GM21825 (cell line): ENCODE measurements around the gene FRAS1.
"Not testable (repeated sequence)": the region's sequence is repeated elsewhere in the genome, so short reads cannot be mapped to it uniquely, and the experiment has no call there.

Experiments
- ATAC-seq: cut with Tn5 transposase; IDR thresholded peaks from one replicate; pipeline ENCODE4 v1.9.1; 2021; ENCODE audit warnings: mild to moderate bottlenecking, moderate library complexity; ENCODE audit not compliant: unreplicated experiment

The FRAS1 gene

DNA sequence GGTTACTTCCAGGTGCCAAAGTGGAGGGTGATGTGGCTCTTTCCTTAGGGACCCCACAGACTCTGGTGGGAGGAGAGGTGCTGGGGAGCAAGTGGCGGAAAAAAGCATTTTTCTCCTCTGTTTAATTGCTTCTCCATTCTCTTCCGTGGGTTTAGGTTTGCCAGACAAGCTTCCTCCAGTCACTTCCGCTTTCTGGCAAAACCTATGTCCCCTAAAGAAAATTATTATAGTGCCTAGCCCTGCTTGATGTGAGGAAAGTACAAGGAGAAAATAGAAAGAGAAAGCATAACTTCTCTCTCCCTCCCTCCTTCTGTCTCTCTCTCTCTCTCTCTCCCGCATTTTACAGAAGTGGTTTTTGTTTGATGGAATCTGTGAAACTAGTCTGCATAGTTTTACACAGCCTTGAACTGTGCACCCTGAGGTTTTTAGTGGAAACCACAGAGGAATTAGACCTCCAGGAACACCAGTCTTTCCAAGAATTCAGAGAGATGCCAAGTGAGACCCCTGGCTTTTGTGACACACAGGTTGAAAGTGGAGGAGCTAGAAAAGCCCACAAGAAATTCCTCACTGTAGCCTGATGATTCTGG, 263.3 kb downstream of the FRAS1 start:
- no peak for ATAC-seq

DNA sequence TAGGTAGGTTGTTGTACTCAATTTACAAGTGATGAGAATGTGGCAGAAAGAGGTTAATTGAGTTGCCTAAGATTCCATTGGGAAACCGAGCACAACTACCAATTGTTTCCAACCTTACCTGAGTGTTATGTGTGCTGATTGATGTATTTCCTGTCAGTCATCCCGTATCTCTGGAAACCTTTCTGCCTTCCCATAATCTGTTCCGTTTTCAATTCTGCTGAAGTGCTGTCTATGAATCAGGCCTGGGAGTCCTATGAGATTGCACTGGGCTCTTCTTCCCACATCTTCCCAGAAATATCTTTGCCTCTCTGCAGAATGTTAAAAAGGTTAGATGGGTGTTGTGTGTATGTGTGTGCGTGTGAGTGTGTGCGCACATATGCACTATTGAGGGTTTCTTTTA, 264.9 kb downstream of the FRAS1 start:
- no peak for ATAC-seq

DNA sequence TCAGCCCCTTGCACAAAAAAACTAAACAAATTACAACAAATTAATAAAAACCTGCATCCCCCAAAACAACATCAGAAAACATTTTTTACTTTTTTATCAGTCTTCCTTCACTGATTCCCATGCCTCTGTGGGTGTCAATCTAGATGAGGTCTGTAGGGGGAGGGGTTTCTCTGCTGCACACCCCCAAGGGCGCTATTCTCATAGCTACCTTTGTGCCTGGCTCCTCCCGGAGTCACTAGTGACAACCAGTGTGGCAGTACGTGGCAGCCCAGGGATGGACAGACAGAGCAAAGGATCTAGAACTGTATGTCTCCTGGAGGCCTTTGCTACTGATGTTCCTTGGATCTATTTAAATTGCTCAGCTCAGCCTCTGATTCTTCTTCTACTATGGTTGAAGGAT, 266.3 kb downstream of the FRAS1 start:
- ATAC-seq = no peak

DNA sequence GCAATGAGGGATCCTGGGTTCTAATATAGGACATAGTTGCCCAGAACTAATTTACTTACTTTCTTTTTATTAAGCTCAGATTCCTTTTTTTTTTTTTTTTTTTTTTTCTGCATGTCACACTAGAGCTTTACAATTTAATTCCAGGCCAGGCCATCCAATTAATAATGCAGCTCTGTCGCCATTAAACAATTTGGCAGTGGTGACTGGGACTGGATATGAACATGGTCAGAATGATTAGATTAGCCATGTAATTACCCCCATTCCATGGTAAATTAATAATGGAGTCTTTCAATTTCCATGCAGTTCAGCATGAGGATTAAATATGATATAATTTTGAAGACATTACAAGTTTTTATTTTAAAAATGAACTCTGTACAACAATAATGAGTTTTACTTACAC, 267.5 kb downstream of the FRAS1 start:
- no peak for ATAC-seq

DNA sequence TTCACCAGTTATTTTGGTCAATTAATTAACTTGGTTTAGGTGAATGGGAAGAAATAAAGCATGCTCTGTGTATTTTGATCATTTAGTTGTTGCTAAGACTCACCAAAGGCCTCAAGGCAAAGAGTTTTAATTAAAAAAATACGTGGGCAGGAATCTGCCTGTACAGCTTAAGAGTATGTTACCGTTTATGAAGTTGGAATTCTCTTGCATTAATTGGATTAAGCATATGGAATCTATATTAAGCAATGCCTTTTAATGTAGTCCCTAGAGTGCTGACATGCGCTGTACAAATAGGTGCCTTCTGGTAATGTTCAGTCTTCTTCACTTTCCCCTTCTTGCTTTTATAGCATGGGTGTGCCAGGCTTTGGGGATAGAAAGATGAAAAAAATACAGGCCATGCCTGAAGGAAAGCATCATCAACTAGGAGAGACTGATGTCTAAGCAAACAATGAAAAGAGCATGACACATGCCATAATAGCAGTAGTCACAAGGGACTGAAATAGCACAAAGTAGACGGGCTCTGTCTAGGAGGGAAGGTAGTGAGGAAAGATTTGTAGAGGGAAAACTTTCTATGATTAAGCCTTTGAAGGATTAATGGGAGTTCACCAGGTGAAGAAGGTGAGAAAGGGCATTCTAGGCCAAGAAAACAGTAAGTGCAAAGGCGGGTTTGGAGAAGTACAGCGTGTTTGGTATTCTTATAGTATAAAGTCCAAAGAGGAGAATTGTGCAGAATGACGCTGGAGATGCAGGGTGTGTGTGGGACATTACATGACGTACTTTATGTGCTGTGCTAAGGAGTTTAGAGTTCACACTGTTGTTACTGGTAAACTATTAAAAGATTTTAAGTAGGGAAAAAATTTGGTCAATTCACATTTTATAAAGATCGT, 268.4 kb downstream of the FRAS1 start:
- no peak for ATAC-seq

DNA sequence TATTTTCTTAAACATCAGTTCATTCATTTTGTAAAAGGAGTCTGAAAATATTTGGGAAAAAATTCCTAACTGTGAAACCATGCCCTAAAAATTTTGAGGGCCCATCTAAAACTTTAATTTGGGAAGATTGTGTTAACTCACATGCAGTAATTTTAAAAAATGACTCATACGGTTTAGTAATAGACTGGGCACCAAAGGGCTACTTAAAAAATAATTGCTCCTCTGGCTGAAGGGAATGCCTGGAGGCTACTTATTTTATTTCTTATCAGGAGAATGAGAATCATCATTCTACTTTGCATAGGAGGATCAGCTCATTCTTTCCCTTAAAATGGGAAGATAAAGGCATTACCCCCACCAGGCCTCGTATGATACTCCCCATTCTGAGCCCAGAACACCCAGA, 271.5 kb downstream of the FRAS1 start:
- ATAC-seq = not testable (repeated sequence)

DNA sequence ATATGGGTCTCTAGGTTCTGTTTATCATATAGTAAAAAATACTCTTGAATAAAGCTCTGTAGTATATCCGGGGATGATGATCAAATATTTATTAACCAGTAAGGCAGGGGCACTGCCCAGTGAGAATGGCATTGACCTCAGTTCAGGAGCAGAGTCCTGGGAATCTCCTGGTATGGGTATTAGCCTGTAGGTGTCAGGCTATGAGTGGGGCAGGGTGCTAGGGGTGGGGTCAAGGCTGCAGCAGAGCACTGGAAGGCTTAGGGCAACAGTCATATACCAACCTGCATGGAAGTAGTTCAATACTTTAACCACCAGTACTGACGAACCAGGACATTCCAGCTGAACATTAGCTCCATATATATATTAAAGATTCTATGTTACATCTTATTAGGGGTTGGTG, 274.1 kb downstream of the FRAS1 start:
- ATAC-seq = no peak

DNA sequence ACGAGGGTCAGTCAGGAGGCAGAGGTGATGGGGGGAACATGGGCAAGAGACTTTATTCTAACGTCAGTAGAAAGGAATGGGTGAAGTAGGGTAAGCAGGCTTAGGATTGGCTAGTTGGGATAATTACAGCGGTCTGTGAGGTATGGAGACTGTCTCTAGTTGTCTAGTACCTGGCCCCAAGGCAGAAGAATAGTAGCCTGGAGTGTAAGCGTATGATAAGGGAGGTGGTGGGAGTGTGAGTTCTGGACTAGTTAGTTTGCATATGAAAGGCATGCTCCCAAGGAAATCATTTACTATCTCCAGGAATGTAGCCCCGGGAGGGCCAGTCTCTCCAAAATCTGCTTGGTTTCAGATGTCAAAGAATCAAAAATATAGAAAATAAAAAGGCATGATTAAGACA, 274.8 kb downstream of the FRAS1 start:
- no peak for ATAC-seq

DNA sequence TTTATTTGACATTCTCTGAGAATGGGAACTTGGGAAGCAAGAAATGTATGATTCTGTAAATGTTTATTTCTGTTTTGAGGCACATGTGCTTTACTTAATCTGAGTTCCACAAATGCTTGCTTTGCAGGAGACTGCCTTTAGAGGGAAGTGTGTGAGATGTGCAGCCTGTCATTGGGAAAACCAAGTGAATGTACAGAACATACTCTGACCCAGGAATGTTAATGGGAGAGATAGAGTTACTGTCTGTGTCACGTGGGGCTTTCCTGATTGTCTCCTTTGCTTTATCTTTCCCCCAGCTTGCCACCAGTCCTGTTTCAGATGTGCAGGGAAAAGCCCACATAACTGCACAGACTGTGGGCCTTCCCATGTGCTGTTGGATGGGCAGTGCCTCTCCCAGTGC, 275.9 kb downstream of the FRAS1 start:
- no peak for ATAC-seq

DNA sequence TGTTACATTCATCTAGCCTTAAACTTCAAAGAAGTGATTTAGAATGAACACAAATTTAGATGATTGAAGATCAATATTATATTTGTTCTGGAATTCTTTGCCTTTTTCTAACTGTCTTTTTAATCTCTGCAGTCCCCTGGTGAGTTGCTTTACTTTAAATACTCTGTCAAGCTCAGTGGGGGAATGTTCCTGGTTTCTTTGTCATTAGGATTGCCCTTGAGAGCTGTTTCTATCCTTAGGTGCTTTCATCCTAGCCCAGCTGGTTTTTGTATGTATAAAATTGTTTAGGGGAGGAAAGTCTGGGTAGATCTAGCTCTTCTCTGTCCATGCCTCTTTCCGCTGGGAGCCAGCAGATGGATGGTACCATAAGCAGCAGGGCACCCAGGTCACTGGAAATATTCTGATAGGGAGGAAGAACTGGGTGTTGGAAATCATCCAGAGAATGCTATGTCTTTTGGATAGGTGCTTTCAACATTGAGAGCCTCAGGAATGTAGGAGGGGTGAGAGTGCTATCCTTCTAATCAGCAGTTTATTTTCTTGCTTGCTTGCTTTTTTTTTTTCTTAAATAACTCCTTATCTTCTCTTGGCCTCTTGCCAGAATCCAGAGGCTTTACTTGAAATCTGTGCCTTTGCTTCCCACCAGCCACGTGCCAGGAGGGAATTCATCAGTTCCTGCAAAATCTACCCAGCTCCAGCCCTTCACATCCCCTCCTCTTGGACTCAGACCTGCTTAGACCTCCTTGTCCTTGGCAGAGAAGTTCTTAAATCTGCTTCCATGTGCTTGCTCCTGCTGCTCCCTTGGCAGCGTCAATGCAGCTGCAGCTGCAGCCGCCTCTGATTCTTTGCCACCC, 279.2 kb downstream of the FRAS1 start:
- ATAC-seq = no peak

DNA sequence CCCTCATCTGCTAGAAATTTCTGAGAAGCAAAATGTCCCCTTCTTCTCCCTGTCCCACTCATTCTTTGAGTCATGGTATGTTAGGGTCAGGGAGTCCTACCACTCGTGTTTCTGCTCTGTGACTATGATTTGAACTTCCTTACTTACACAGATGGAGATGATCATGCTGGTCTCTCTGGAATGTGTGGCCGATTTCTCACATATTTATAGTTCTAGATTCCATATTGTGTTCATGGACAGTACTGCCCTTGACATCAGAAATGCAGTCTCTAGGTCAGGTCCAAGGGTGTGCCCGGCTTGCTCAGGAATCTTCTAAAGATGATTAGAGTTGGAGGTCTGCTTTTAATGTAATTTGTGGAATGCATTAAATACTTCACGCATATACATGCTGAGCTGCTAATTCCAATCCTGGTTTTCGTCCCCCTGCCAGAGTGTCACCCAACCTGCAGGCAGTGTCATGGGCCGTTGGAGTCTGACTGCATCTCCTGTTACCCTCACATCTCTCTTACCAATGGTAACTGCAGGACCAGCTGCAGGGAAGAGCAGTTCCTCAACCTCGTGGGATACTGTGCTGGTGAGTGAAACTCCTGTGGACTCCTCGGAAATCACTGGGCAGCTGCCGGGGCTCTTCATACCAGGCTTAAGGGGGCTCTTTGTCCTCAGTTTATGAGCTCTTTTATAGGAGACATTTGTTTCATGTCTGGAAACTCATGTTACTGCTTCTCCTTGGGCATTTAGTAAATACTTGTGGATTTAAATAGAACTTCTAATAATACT, 280.3 kb downstream of the FRAS1 start:
- ATAC-seq = no peak

DNA sequence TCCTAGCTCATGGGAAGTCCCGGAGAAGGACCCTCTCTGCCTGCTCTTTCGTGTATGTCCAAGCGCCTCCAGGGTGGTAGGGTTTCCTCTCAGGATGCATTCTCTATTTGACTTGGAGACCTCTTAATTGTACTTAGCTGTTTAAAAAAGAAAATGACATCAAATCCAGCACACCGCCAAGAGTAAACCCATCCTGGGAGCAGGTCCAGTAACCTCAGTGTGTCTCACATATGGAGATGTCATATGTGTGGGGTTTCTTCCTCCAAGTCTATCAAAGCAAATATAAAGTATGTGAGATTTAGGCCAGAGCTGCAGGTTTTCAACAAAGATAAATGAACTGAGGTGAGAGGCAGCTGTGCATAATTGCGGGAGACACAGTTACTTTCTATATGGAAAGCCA, 285.0 kb downstream of the FRAS1 start:
- ATAC-seq = no peak

DNA sequence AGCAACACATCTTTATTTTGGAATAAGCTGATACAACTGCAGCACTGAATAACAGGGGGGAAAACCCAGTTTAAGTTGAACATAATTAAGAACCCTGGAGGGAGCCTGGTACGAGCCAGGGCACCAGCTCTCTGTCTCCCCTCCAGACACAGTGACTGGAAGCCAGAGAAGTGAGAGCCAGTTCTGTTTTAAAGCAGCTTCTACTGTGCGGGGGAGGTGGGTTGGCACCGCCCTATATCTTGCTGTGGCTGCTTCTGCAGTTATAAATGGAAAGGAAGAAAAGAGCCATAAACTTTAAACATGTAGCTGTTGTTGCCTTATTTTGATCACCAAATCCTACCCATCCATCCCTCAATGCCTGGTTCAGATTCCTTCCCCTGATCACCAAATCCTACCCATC, 286.6 kb downstream of the FRAS1 start:
- ATAC-seq = no peak

DNA sequence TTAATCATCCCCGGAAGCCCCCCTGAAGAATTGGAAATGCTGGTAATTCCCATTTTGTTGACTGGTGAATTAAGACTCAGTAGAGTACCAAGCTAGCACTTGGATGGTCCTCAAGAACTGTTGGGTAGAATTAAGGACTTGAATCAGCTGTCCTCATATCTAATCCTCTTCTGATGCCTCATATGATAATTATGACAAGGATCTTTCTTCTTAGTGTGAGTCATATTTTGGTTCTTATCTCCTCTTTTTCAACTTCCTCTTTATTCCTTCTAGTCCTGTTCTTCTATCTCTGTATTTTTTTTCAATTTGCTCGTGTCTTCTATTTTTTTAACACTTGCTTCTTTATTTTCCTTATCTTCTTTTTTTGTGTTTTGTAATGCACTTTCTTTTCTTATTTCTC, 288.1 kb downstream of the FRAS1 start:
- ATAC-seq = no peak

DNA sequence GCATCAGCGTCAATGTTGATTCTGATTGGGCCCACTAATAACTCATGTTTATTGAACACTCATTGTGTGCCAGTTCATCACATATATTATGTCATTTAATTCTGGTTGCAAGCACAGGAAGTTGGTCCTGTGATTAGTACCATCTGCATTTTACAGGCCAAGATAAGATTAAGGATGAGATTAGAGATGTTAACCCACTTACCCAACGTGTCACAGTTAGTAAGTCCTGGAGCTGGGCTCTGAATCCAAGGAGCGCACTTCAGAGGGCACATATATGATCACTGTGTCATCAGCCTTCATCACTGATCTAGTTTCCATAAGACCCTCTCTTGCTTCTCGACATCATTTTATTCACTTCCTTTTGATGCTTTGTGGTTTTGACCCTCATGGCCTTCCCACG, 289.1 kb downstream of the FRAS1 start:
- ATAC-seq = no peak

DNA sequence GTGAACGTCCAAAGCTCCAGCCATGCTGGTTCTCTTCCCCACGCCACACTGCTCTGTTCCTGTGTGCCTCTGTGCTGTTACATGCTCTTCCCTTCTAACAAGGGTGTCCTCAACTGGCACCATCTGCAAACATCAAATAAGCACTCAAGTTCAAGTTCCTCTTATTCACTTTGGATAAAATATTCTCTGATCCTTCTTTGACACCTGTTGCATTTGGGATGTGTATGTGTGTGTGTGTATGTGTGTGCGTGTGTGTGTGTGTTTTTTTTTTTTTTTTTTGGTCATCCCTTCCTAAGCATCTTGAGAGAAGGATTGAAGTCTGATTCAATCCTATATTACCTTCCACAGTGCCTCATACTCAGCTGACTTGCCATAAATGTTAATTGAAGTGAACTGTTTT, 290.4 kb downstream of the FRAS1 start:
- ATAC-seq = no peak

DNA sequence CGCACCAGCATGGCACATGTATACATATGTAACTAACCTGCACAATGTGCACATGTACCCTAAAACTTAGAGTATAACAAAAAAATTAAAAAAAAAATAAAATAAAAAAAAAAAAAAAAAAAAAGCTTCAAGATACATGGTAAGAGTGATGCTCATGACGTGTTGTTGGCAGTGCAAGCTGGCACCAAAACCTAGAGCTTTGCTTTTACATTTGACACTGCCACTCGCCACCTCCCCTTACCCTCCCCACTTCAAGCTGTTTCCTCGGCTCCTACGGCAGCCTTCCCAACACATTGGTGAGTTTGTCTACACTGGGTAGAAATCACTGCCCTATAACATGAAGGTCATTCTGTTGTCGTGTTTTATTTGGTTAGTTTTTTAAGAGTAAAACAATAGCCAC, 296.8 kb downstream of the FRAS1 start:
- ATAC-seq = no peak

DNA sequence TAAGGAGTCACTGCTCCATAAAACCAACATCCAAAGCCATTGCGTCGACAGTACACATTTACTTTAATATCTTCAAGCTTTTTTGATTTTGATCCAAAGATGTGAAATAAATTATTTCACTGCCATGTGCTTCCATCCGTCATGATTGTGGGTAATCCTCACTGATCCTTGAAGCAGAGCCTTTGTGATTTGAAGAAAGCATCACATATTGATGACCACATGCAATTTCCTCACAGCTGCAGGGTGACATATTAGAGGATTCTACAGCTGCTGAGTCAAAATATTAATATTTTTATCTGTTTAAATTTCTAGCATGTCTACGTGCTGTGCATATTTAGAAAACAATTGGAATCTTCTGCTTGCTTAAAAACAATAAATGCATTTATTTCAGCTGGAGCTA, 297.7 kb downstream of the FRAS1 start:
- no peak for ATAC-seq

DNA sequence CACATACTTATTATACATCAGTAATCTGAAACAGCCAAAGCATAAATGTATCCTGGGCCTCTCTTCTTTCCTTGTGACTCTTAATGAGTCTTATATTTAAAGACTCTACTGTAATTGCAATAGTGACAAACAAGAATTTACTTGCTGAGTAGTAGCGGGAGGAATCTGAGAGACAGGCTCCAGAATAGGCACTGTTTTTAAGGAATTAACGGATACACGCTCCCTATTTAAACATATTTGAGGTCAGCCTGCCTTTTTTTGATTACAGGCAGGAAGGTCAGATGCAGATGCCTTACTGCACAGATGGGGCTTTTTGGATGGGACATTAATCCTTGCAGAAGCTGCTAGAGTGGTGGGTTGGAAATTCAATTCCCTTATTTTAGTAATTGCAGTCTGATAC, 298.2 kb downstream of the FRAS1 start:
- no peak for ATAC-seq

DNA sequence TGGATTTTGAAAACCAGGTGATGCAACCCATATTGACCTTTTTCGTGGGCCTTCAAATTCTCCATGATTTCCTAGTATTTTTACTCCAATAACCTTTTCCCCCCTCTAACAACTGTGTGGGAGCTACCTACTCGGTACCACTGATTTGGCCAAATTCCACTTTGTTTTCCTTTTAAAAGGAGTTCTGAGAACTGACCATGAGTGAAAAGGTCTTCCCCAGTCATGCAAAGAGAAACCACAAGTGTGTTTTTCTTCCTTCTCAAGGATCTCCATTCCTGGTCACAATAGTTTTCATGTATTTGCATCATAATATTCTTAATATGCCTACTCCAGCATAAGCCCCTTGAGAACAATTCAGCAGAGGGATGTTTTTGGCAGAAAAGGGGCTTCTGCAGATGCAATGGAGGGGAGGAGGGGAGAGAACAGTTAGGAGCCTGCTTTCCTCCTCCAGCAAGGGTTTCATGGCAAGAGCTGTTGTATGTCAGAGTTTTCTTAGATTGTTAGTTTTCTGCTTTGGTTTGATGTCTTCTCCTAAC, 299.2 kb downstream of the FRAS1 start:
- ATAC-seq = no peak

DNA sequence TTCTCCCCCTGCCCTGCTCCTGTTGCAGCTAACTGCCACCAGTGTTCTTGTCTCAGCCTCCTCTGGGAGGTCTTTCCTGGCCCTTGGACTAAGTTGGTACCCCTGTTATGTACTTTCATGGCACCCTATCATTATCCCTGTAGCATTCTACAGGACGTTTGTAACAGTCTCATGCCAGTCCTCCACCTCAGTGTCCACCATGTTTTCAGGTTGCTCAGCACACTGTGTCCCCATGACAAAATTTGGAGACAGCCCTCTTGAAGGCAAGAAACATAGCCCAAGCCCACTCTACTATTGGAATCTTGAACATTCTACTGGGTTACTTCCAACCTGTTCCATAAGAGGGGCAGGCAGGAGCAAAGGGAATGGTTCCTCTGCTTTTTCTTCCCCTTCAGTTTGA, 300.0 kb downstream of the FRAS1 start:
- ATAC-seq = no peak
